SK-N-SH (cell line): ENCODE data around the gene MINDY4.

ENCODE experiments used
- CTCF ChIP-seq: fragments of 200-600 bp; sonication (generic); IDR thresholded peaks from 2 replicates; pipeline ENCODE4 v1.6.1; 2017; ENCODE audit warnings: antibody characterized with exemption, mild to moderate bottlenecking, moderate library complexity
- EP300 ChIP-seq, 2 experiments: IDR thresholded peaks; 2 replicates each; pipeline versions ENCODE4 v1.4.0 to v1.6.1; 2012; ENCODE audit warnings: borderline replicate concordance in 1 of 2, low read depth in 1 of 2, low read length in 1 of 2
- GABPA ChIP-seq: IDR thresholded peaks from 2 replicates; pipeline ENCODE4 v1.4.0; 2012; ENCODE audit warnings: low read depth, mild to moderate bottlenecking
- NFIC ChIP-seq: IDR thresholded peaks from 2 replicates; pipeline ENCODE4 v1.4.0; 2012; ENCODE audit warnings: borderline replicate concordance
- POLR2AphosphoS5 ChIP-seq: IDR thresholded peaks from 2 replicates; pipeline ENCODE4 v1.6.1; 2012; ENCODE audit warnings: low read depth, low read length
- RFX5 ChIP-seq: IDR thresholded peaks from 2 replicates; pipeline ENCODE4 v1.6.1; 2012; ENCODE audit warnings: mild to moderate bottlenecking, improper control_type of control experiment, low read length
- SIN3A ChIP-seq: IDR thresholded peaks from 2 replicates; pipeline ENCODE4 v1.6.1; 2012; ENCODE audit warnings: low read depth, mild to moderate bottlenecking, low read length, moderate library complexity, borderline replicate concordance
- SMC3 ChIP-seq: IDR thresholded peaks from 2 replicates; pipeline ENCODE4 v1.6.1; 2012; ENCODE audit warnings: low read depth, low read length, improper control_type of control experiment
- TAF1 ChIP-seq: IDR thresholded peaks from 2 replicates; pipeline ENCODE4 v1.6.1; 2012; ENCODE audit warnings: low read depth, mild to moderate bottlenecking, low read length, moderate library complexity, borderline replicate concordance

GRCh38 chr7:30877015-30877769 is 106.0 kb downstream of the MINDY4 start:
- TF ChIP-seq TAF1 (no peak), CTCF (no peak), SIN3A (no peak), EP300 (IDR thresholded peaks at IDR 0.05; ENCODE audit: borderline replicate concordance in 1 of 2, low read depth in 1 of 2, low read length in 1 of 2) (no peak), SMC3 (no peak), NFIC (no peak), POLR2AphosphoS5 (no peak), GABPA (no peak), RFX5 (no peak)
